ENCODE results near the gene SLC16A7. TPM values are rescaled to one million over a fixed set of nuclear protein-coding genes. Genes with fewer than 3 reads are reported as not detected.

SLC16A7 gene
- polyA plus RNA-seq, 1 of the 3 experiments (the other 2 are of a cell fraction), result not detected

DNA sequence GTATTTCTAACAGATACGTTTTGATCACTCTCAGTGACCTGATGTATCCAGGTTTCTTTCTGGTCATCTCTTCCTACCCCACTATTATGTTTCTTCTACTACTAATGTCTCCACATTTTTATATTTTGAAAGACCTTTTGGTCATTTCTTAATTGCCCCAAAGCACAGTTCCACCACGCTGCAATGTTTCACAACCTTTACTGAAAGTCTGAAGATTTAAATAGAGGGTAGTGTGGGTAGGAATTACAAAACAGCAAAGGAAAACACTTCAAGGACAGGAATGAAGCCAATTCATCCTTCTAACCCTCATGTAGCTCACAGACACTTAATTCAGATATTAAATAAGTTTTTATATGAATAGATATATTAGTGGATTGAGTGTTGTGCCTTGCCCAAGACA lies 36.1 kb upstream of the SLC16A7 start:
- no peak for TF ChIP-seq RAD21 (IDR thresholded peaks at IDR 0.05; ENCODE audit: low read length)
- TF ChIP-seq SIN3A (IDR thresholded peaks at IDR 0.05; ENCODE audit: borderline replicate concordance, low read depth, low read length), result no peak
- TF ChIP-seq, protein P1, sequence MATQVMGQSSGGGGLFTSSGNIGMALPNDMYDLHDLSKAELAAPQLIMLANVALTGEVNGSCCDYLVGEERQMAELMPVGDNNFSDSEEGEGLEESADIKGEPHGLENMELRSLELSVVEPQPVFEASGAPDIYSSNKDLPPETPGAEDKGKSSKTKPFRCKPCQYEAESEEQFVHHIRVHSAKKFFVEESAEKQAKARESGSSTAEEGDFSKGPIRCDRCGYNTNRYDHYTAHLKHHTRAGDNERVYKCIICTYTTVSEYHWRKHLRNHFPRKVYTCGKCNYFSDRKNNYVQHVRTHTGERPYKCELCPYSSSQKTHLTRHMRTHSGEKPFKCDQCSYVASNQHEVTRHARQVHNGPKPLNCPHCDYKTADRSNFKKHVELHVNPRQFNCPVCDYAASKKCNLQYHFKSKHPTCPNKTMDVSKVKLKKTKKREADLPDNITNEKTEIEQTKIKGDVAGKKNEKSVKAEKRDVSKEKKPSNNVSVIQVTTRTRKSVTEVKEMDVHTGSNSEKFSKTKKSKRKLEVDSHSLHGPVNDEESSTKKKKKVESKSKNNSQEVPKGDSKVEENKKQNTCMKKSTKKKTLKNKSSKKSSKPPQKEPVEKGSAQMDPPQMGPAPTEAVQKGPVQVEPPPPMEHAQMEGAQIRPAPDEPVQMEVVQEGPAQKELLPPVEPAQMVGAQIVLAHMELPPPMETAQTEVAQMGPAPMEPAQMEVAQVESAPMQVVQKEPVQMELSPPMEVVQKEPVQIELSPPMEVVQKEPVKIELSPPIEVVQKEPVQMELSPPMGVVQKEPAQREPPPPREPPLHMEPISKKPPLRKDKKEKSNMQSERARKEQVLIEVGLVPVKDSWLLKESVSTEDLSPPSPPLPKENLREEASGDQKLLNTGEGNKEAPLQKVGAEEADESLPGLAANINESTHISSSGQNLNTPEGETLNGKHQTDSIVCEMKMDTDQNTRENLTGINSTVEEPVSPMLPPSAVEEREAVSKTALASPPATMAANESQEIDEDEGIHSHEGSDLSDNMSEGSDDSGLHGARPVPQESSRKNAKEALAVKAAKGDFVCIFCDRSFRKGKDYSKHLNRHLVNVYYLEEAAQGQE (IDR thresholded peaks at IDR 0.05; ENCODE audit: low read depth, low read length), result no peak
- no peaks in the 10 kb centered on the region for H3K4me1 ChIP-seq (ENCODE audit: control insufficient read depth in 1 of 2, insufficient read depth in 2 of 2, low read depth in 1 of 2, low read length in 1 of 2)
- H3F3A ChIP-seq (replicated peaks; ENCODE audit: insufficient read depth), result no peaks in the 10 kb centered on the region
- H3K9ac ChIP-seq, result no peak overlapping the region
- no peaks in the 10 kb centered on the region for H3K9me3 ChIP-seq
- ChIA-PET CTCF (no interaction called here), POLR2A (no interaction called here)
- no peaks in the 10 kb centered on the region for H3K36me3 ChIP-seq (replicated peaks in 1 of 2; ENCODE audit: control insufficient read depth in 1 of 2, insufficient read depth in 2 of 2, low read length in 1 of 2)
- no peak overlapping the region for H3K4me2 ChIP-seq
- no peaks in the 10 kb centered on the region for H3K27me3 ChIP-seq (ENCODE audit: insufficient read depth)
- no peaks in the 10 kb centered on the region for H3K9me2 ChIP-seq
- H2AFZ ChIP-seq (ENCODE audit: low read depth), result no peak overlapping the region
- no peaks in the 10 kb centered on the region for H4K20me1 ChIP-seq (ENCODE audit: insufficient read depth)
- H3K27ac ChIP-seq (ENCODE audit: low read depth in 2 of 2, low read length in 1 of 2), result no peak overlapping the region
- DNase-seq, result no peak
- H3K4me3 ChIP-seq (ENCODE audit: low read depth in 2 of 2, low read length in 1 of 2), result no peak overlapping the region
- WGBS (ENCODE audit: low lambda C conversion rate), result 6% methylated on average over 2 of the region's 2 CpGs
- H3K79me2 ChIP-seq (ENCODE audit: insufficient read depth), result no peaks in the 10 kb centered on the region

DNA sequence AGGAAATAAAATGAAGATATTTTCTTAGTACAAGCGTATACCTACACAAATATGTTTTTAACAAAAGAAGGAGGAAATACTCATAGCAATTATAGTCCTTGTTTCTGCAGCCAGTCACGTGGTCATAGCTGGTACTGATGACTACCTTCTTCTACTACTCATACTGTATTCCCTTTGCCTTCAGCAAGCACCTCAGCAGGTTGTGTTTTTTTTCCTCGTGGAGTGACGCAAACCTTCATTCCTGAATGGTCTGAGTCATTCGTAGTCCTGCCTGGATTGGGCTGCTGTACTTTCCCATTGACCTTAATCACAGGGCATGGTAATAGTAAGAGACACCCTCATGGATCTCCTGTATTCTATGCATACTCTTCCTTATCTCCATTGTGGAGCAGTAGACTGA lies 25.7 kb upstream of the SLC16A7 start:
- H3K4me3 ChIP-seq (ENCODE audit: low read depth in 2 of 2, low read length in 1 of 2), result no peak overlapping the region
- no peak overlapping the region for H2AFZ ChIP-seq (ENCODE audit: low read depth)
- H3K79me2 ChIP-seq (ENCODE audit: insufficient read depth), result no peaks in the 10 kb centered on the region
- no peak overlapping the region for H3K9ac ChIP-seq
- no peaks in the 10 kb centered on the region for H3K4me1 ChIP-seq (ENCODE audit: control insufficient read depth in 1 of 2, insufficient read depth in 2 of 2, low read depth in 1 of 2, low read length in 1 of 2)
- POLR2A ChIA-PET, result no interaction called here
- CTCF ChIA-PET, result no interaction called here
- no peaks in the 10 kb centered on the region for H3K27me3 ChIP-seq (ENCODE audit: insufficient read depth)
- no peaks in the 10 kb centered on the region for H3K9me3 ChIP-seq
- H3K4me2 ChIP-seq, result no peak overlapping the region
- 4% methylated on average over 5 of the region's 5 CpGs for WGBS (ENCODE audit: low lambda C conversion rate)
- TF ChIP-seq CHD2 (IDR thresholded peaks at IDR 0.05; ENCODE audit: low read length, partially characterized antibody) (no peak), RAD21 (IDR thresholded peaks at IDR 0.05; ENCODE audit: low read length) (no peak), FOXJ3 (CRISPR knock-in tag; IDR thresholded peaks at IDR 0.05) (no peak), TEAD4 (IDR thresholded peaks at IDR 0.05; ENCODE audit: borderline replicate concordance, insufficient read depth) (no peak), ELF1 (IDR thresholded peaks at IDR 0.05) (no peak), MXI1 (IDR thresholded peaks at IDR 0.05; ENCODE audit: low read depth, low read length) (no peak), FOXM1 (IDR thresholded peaks at IDR 0.05; ENCODE audit: low read depth) (no peak)
- TF ChIP-seq, protein P2, sequence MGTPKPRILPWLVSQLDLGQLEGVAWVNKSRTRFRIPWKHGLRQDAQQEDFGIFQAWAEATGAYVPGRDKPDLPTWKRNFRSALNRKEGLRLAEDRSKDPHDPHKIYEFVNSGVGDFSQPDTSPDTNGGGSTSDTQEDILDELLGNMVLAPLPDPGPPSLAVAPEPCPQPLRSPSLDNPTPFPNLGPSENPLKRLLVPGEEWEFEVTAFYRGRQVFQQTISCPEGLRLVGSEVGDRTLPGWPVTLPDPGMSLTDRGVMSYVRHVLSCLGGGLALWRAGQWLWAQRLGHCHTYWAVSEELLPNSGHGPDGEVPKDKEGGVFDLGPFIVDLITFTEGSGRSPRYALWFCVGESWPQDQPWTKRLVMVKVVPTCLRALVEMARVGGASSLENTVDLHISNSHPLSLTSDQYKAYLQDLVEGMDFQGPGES (IDR thresholded peaks at IDR 0.05; ENCODE audit: low read depth, low read length), result no peak
- TF ChIP-seq, protein P1 (IDR thresholded peaks at IDR 0.05; ENCODE audit: low read depth, low read length), result no peak
- TF ChIP-seq, protein P3, sequence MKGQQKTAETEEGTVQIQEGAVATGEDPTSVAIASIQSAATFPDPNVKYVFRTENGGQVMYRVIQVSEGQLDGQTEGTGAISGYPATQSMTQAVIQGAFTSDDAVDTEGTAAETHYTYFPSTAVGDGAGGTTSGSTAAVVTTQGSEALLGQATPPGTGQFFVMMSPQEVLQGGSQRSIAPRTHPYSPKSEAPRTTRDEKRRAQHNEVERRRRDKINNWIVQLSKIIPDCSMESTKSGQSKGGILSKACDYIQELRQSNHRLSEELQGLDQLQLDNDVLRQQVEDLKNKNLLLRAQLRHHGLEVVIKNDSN (IDR thresholded peaks at IDR 0.05; ENCODE audit: borderline replicate concordance, low read depth), result no peak
- no peaks in the 10 kb centered on the region for H3F3A ChIP-seq (replicated peaks; ENCODE audit: insufficient read depth)
- H3K9me2 ChIP-seq, result no peaks in the 10 kb centered on the region
- H4K20me1 ChIP-seq (ENCODE audit: insufficient read depth), result no peaks in the 10 kb centered on the region
- no peaks in the 10 kb centered on the region for H3K36me3 ChIP-seq (replicated peaks in 1 of 2; ENCODE audit: control insufficient read depth in 1 of 2, insufficient read depth in 2 of 2, low read length in 1 of 2)
- no peak overlapping the region for H3K27ac ChIP-seq (ENCODE audit: low read depth in 2 of 2, low read length in 1 of 2)
- no peak for DNase-seq

All from SK-N-SH (cell line).